BE2C (cell line): Measurements from ENCODE around the gene FUT3.

Experiments
- DNase-seq: peaks from one replicate; pipeline ENCODE4 v3.0.0-alpha.2; 2020
- H3K27me3 ChIP-seq: fragments of 250-450 bp; sonication (Bioruptor Pico); 2 replicates; pipeline ENCODE4 v1.5.1; 2020; ENCODE audit warnings: mild to moderate bottlenecking
- H3K36me3 ChIP-seq: fragments of 250-450 bp; sonication (Bioruptor Pico); 2 replicates; pipeline ENCODE4 v1.5.1; 2020; ENCODE audit warnings: mild to moderate bottlenecking
- H3K4me1 ChIP-seq: fragments of 250-450 bp; sonication (Bioruptor Pico); 2 replicates; pipeline ENCODE4 v1.5.1; 2020
- H3K4me3 ChIP-seq: 2 replicates; pipeline ENCODE4 v1.5.1; 2011; ENCODE audit warnings: low read depth, low read length
- H3K9me3 ChIP-seq: fragments of 250-450 bp; sonication (Bioruptor Pico); 2 replicates; pipeline ENCODE4 v1.5.1; 2020
- TF ChIP-seq, protein P1 (sequence below): IDR thresholded peaks from 2 replicates; pipeline ENCODE4 v1.5.1; 2012; ENCODE audit warnings: mild to moderate bottlenecking, low read depth, low read length

FUT3 gene

DNA sequence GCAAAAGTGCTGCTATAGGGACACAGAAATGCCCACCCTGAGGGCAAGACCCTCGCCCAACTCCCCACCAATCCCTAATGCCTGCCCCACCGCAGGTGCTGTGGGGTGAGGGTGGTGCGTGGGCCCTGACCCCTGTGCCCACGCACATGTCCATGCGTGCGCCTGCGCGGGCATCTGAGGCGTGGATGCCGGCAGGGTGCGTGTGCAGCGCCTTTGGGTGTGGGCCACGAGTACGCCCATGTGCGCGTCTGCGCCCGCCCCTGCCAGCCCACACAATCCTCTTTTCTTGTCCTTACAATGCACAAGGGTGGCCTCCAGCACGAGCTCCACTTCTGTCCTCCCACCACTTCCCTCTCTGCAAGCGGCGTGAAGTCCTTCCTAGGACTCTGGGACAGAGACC, 26.1 kb downstream of the FUT3 start:
- peaks cover 12% of the 10 kb centered on the region for H3K4me1 ChIP-seq
- no peaks in the 10 kb centered on the region for H3K9me3 ChIP-seq

DNA sequence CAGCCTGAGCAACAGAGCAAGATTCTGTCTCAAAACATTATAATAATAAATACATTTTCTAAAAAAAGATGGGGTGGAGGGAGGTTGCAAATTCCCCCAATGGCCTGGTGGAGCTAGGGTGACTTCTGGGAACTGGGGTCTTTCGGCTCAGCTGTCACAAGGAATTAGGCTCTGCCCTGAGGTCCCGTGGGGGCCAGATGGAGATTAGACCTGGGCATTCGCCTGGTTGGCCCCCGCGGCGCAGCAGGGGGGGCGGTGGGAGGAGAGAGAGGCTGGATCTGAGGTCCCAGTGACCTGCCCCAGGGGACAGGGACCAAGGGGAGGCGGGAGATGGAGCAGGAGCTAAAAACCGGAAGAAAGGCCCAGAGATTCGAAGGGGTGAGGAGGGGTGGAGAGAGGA, 26.5 kb downstream of the FUT3 start:
- Histone ChIP-seq H3K4me3 (no peak overlapping the region), H3K4me1 (peaks cover 9% of the 10 kb centered on the region), H3K9me3 (no peaks in the 10 kb centered on the region), H3K36me3 (no peaks in the 10 kb centered on the region), H3K27me3 (no peaks in the 10 kb centered on the region)
- DNase-seq, result no peak
- TF ChIP-seq, protein P1, sequence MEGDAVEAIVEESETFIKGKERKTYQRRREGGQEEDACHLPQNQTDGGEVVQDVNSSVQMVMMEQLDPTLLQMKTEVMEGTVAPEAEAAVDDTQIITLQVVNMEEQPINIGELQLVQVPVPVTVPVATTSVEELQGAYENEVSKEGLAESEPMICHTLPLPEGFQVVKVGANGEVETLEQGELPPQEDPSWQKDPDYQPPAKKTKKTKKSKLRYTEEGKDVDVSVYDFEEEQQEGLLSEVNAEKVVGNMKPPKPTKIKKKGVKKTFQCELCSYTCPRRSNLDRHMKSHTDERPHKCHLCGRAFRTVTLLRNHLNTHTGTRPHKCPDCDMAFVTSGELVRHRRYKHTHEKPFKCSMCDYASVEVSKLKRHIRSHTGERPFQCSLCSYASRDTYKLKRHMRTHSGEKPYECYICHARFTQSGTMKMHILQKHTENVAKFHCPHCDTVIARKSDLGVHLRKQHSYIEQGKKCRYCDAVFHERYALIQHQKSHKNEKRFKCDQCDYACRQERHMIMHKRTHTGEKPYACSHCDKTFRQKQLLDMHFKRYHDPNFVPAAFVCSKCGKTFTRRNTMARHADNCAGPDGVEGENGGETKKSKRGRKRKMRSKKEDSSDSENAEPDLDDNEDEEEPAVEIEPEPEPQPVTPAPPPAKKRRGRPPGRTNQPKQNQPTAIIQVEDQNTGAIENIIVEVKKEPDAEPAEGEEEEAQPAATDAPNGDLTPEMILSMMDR, result no peak

More for the DNA sequence above, 26.1 kb downstream of the FUT3 start:
- no peaks in the 10 kb centered on the region for H3K36me3 ChIP-seq
- no peak overlapping the region for H3K4me3 ChIP-seq
- H3K27me3 ChIP-seq, result no peaks in the 10 kb centered on the region
- TF ChIP-seq, protein P1, result no peak
- DNase-seq, result no peak

DNA sequence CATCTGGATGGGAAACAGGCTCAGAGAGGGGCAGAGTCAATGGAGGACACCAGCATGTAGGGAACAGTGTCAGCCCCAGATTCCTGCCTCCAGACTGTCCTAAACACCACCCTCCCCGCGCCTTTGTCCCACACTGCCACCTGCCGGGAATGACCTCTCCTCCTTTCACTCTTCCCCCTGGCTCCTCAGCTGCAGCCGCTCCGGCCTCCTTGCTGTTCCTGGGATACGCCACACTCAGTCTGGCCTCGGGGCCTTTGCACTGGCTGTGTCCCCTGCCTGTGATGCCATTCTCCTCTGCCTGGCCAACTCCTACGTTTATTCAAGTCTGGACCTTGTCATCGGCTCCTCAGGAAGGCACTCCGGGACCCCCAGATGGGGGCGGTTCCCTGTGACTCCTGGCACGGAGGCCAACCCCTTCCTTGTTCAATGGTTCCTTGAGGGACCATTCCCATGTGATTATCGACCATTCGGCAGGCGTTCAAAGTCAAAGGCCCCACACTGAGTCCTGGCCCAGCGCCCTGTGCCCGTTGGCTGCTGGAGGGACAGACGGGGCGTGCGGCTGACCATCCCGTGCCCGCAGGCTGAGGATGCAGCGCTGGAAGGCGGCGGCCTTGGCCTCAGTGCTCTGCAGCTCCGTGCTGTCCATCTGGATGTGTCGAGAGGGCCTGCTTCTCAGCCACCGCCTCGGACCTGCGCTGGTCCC, 27.5 kb downstream of the FUT3 start:
- H3K27me3 ChIP-seq, result no peaks in the 10 kb centered on the region
- H3K4me3 ChIP-seq, result no peak overlapping the region
- H3K4me1 ChIP-seq, result peaks cover 7% of the 10 kb centered on the region
- no peaks in the 10 kb centered on the region for H3K9me3 ChIP-seq
- H3K36me3 ChIP-seq, result no peaks in the 10 kb centered on the region
- peak; percentile 69 for DNase-seq
- TF ChIP-seq, protein P1, result peak; percentile 62

DNA sequence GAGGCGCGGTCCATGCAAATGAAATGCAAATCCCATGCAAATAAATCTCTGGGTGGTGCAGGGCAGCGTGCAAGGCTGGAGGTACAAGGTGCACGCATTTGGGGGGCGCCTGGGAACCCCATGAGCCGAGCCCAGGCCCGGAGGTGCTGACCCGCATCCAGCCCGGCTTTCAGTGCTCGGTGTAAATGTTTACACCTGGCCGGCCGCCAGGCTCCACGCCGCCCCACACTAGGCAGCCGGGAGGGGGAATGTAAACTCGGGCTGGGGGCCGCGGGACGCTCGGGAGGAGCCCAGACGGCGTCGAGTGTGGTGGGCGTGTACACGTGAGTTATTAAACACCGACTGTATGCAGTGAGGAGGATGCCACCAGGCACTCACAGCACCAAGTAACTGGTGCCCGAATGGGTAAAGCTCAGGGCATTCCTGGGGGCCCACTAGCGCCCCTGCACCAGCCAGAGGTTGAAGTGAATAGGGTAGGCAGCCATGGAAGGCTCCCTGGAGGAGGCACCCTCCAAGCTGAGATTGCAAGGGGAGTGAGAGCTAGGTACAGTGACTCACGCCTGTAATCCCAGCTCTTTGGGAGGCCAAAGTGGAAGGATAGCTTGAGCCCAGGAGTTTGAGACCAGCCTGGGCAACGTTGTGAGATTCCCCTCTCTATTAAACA, 28.9 kb downstream of the FUT3 start:
- no peaks in the 10 kb centered on the region; the same call in 1 of the 2 replicates for H3K27me3 ChIP-seq
- no peak overlapping the region for H3K4me3 ChIP-seq
- no peak for DNase-seq
- H3K9me3 ChIP-seq, result no peaks in the 10 kb centered on the region
- TF ChIP-seq, protein P1, result no peak
- peaks cover 7% of the 10 kb centered on the region for H3K4me1 ChIP-seq
- no peaks in the 10 kb centered on the region for H3K36me3 ChIP-seq

DNA sequence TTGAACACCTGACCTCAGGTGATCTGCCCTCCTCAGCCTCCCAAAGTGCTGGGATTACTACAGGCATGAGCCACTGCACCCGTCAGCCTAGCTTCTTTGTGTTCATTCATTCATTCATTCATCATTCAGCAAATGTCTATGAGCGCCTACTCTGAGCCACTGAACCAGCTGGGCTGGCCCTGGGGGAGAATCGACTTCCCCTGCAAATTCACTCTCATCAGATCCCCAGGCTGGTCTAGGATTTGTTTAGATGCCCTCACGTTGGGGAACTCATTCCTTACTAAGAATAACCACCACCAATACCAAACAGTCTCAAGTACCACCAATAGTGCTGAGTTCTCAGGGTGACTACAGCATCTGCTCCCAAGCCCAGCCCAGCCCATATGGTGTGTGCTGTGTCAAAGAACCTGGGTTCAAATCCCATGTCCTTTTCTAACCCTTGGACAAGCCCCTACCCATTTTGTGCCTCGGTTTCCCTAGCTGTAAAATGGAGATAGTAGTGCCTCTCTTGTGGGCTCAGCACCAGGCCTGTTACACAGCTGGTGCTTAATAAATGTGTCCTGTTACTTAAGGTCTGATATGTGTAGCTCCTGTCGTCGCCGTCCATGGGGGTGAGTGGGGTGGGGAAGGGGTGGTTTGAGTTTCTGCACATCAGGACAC, 29.6 kb downstream of the FUT3 start:
- no peak overlapping the region for H3K4me3 ChIP-seq
- no peaks in the 10 kb centered on the region for H3K9me3 ChIP-seq
- peaks cover 4% of the 10 kb centered on the region for H3K4me1 ChIP-seq
- DNase-seq, result no peak
- H3K27me3 ChIP-seq, result no peaks in the 10 kb centered on the region; the same call in 1 of the 2 replicates
- no peaks in the 10 kb centered on the region for H3K36me3 ChIP-seq
- TF ChIP-seq, protein P1, result no peak
